CD4-positive, alpha-beta T cell treated with Interleukin-12 subunit alpha and Interleukin-12 subunit beta, for 1 hour (primary cell): ENCODE results near the gene TRPM1.

ENCODE experiments used
- DNase-seq: peaks from one replicate; pipeline ENCODE4 v3.0.0-alpha.2; 2020

TRPM1 gene

GRCh38 chr15:31081588-31082250 is 19.8 kb downstream of the TRPM1 start:
- DNase-seq, result no peak

GRCh38 chr15:31081056-31081455 is 20.5 kb downstream of the TRPM1 start:
- no peak for DNase-seq

- peak; percentile 13 for DNase-seq
Measured at GRCh38 chr15:31080591-31081014, 20.9 kb downstream of the TRPM1 start.

GRCh38 chr15:31079519-31079918 is 22.0 kb downstream of the TRPM1 start:
- DNase-seq, result no peak

- DNase-seq, result no peak
Measured at GRCh38 chr15:31078471-31078870, 23.1 kb downstream of the TRPM1 start.

- DNase-seq, result no peak
Measured at GRCh38 chr15:31077941-31078340, 23.6 kb downstream of the TRPM1 start.

GRCh38 chr15:31077181-31077580 is 24.3 kb downstream of the TRPM1 start:
- no peak for DNase-seq

- no peak for DNase-seq
Measured at GRCh38 chr15:31074321-31074720, 27.2 kb downstream of the TRPM1 start.

GRCh38 chr15:31070867-31071266 is 30.7 kb downstream of the TRPM1 start:
- DNase-seq, result no peak

GRCh38 chr15:31069360-31070000 is 32.0 kb downstream of the TRPM1 start:
- DNase-seq, result no peak

GRCh38 chr15:31067890-31068603 is 33.5 kb downstream of the TRPM1 start:
- no peak for DNase-seq

- no peak for DNase-seq
Measured at GRCh38 chr15:31065824-31066223, 35.7 kb downstream of the TRPM1 start.

- DNase-seq, result no peak
Measured at GRCh38 chr15:31062911-31063310, 38.6 kb downstream of the TRPM1 start.

- no peak for DNase-seq
Measured at GRCh38 chr15:31062310-31062847, 39.1 kb downstream of the TRPM1 start.

GRCh38 chr15:31060429-31061140 is 40.9 kb downstream of the TRPM1 start:
- no peak for DNase-seq

- DNase-seq, result no peak
Measured at GRCh38 chr15:31058236-31058962, 43.1 kb downstream of the TRPM1 start.

GRCh38 chr15:31051496-31052080 is 49.9 kb downstream of the TRPM1 start:
- DNase-seq, result no peak

GRCh38 chr15:31050953-31051352 is 50.6 kb downstream of the TRPM1 start:
- no peak for DNase-seq

GRCh38 chr15:31049682-31050615 is 51.6 kb downstream of the TRPM1 start:
- no peak for DNase-seq

- no peak for DNase-seq
Measured at GRCh38 chr15:31049111-31049510, 52.4 kb downstream of the TRPM1 start.

- DNase-seq, result no peak
Measured at GRCh38 chr15:31047437-31047836, 54.1 kb downstream of the TRPM1 start.
